ENCODE results near the gene TET2.
"Not testable (repeated sequence)": the region's sequence is repeated elsewhere in the genome, so short reads cannot be mapped to it uniquely, and the experiment has no call there.

The TET2 gene

GRCh38 chr4:105281124-105281415 lies 134.4 kb downstream of the TET2 start:
- Histone ChIP-seq H3K27me3 (ENCODE audit: control insufficient read depth, insufficient read depth, low read length) (no peaks in the 10 kb centered on the region), H3K4me3 (ENCODE audit: low read length) (no peak overlapping the region), H3K4me1 (ENCODE audit: control insufficient read depth, insufficient read depth, low read length) (no peaks in the 10 kb centered on the region), H3K36me3 (ENCODE audit: control insufficient read depth, insufficient read depth, low read length) (peaks cover 5% of the 10 kb centered on the region), H3K9me3 (ENCODE audit: control insufficient read depth, low read length) (no peaks in the 10 kb centered on the region), H3K9ac (ENCODE audit: low read length) (no peak overlapping the region)

GRCh38 chr4:105282489-105282888 lies 135.8 kb downstream of the TET2 start:
- Histone ChIP-seq H3K36me3 (ENCODE audit: control insufficient read depth, insufficient read depth, low read length) (peaks cover under 1% of the 10 kb centered on the region), H3K27me3 (ENCODE audit: control insufficient read depth, insufficient read depth, low read length) (no peaks in the 10 kb centered on the region), H3K9ac (ENCODE audit: low read length) (no peak overlapping the region)

GRCh38 chr4:105283501-105283900 lies 136.8 kb downstream of the TET2 start:
- H3K27me3 ChIP-seq (ENCODE audit: control insufficient read depth, insufficient read depth, low read length): no peaks in the 10 kb centered on the region
- H3K4me1 ChIP-seq (ENCODE audit: control insufficient read depth, insufficient read depth, low read length): no peaks in the 10 kb centered on the region
- H3K4me3 ChIP-seq (ENCODE audit: low read length): no peak overlapping the region
- no peaks in the 10 kb centered on the region for H3K9me3 ChIP-seq (ENCODE audit: control insufficient read depth, low read length)
- no peaks in the 10 kb centered on the region for H3K36me3 ChIP-seq (ENCODE audit: control insufficient read depth, insufficient read depth, low read length)
- H3K9ac ChIP-seq (ENCODE audit: low read length): no peak overlapping the region

More at GRCh38 chr4:105282489-105282888, 135.8 kb downstream of the TET2 start:
- no peaks in the 10 kb centered on the region for H3K9me3 ChIP-seq (ENCODE audit: control insufficient read depth, low read length)
- H3K4me1 ChIP-seq (ENCODE audit: control insufficient read depth, insufficient read depth, low read length): no peaks in the 10 kb centered on the region
- H3K4me3 ChIP-seq (ENCODE audit: low read length): no peak overlapping the region

GRCh38 chr4:105288121-105288520 lies 141.4 kb downstream of the TET2 start:
- no peaks in the 10 kb centered on the region for H3K9me3 ChIP-seq (ENCODE audit: control insufficient read depth, low read length)
- no peaks in the 10 kb centered on the region for H3K4me1 ChIP-seq (ENCODE audit: control insufficient read depth, insufficient read depth, low read length)
- H3K27me3 ChIP-seq (ENCODE audit: control insufficient read depth, insufficient read depth, low read length): no peaks in the 10 kb centered on the region
- no peak overlapping the region for H3K9ac ChIP-seq (ENCODE audit: low read length)
- H3K36me3 ChIP-seq (ENCODE audit: control insufficient read depth, insufficient read depth, low read length): no peaks in the 10 kb centered on the region
- no peak overlapping the region for H3K4me3 ChIP-seq (ENCODE audit: low read length)

GRCh38 chr4:105291925-105292324 lies 145.2 kb downstream of the TET2 start:
- Histone ChIP-seq H3K36me3 (ENCODE audit: control insufficient read depth, insufficient read depth, low read length) (no peaks in the 10 kb centered on the region), H3K4me3 (ENCODE audit: low read length) (no peak overlapping the region), H3K9ac (ENCODE audit: low read length) (no peak overlapping the region), H3K9me3 (ENCODE audit: control insufficient read depth, low read length) (no peaks in the 10 kb centered on the region), H3K27me3 (ENCODE audit: control insufficient read depth, insufficient read depth, low read length) (no peaks in the 10 kb centered on the region), H3K4me1 (ENCODE audit: control insufficient read depth, insufficient read depth, low read length) (no peaks in the 10 kb centered on the region)

GRCh38 chr4:105293360-105293759 lies 146.7 kb downstream of the TET2 start:
- H3K9me3 ChIP-seq (ENCODE audit: control insufficient read depth, low read length): no peaks in the 10 kb centered on the region
- H3K27me3 ChIP-seq (ENCODE audit: control insufficient read depth, insufficient read depth, low read length): no peaks in the 10 kb centered on the region
- H3K9ac ChIP-seq (ENCODE audit: low read length): no peak overlapping the region
- no peaks in the 10 kb centered on the region for H3K36me3 ChIP-seq (ENCODE audit: control insufficient read depth, insufficient read depth, low read length)
- H3K4me3 ChIP-seq (ENCODE audit: low read length): no peak overlapping the region
- H3K4me1 ChIP-seq (ENCODE audit: control insufficient read depth, insufficient read depth, low read length): no peaks in the 10 kb centered on the region

GRCh38 chr4:105296672-105297071 lies 150.0 kb downstream of the TET2 start:
- Histone ChIP-seq H3K4me3 (ENCODE audit: low read length) (no peak overlapping the region), H3K9ac (ENCODE audit: low read length) (no peak overlapping the region), H3K36me3 (ENCODE audit: control insufficient read depth, insufficient read depth, low read length) (no peaks in the 10 kb centered on the region), H3K9me3 (ENCODE audit: control insufficient read depth, low read length) (no peaks in the 10 kb centered on the region), H3K4me1 (ENCODE audit: control insufficient read depth, insufficient read depth, low read length) (no peaks in the 10 kb centered on the region), H3K27me3 (ENCODE audit: control insufficient read depth, insufficient read depth, low read length) (no peaks in the 10 kb centered on the region)

- H3K4me1 ChIP-seq (ENCODE audit: control insufficient read depth, insufficient read depth, low read length); H3K36me3 ChIP-seq (ENCODE audit: control insufficient read depth, insufficient read depth, low read length); H3K27me3 ChIP-seq (ENCODE audit: control insufficient read depth, insufficient read depth, low read length); H3K9me3 ChIP-seq (ENCODE audit: control insufficient read depth, low read length); H3K9ac ChIP-seq (ENCODE audit: low read length); H3K4me3 ChIP-seq (ENCODE audit: low read length): not testable (repeated sequence)
These were observed 152.4 kb downstream of the TET2 start for GRCh38 chr4:105299027-105299426.

GRCh38 chr4:105304085-105304484 lies 157.4 kb downstream of the TET2 start:
- Histone ChIP-seq H3K4me3 (ENCODE audit: low read length) (no peak overlapping the region), H3K36me3 (ENCODE audit: control insufficient read depth, insufficient read depth, low read length) (no peaks in the 10 kb centered on the region), H3K9ac (ENCODE audit: low read length) (no peak overlapping the region), H3K4me1 (ENCODE audit: control insufficient read depth, insufficient read depth, low read length) (no peaks in the 10 kb centered on the region), H3K27me3 (ENCODE audit: control insufficient read depth, insufficient read depth, low read length) (no peaks in the 10 kb centered on the region), H3K9me3 (ENCODE audit: control insufficient read depth, low read length) (no peaks in the 10 kb centered on the region)

- no peak overlapping the region for H3K9ac ChIP-seq (ENCODE audit: low read length)
- no peaks in the 10 kb centered on the region for H3K27me3 ChIP-seq (ENCODE audit: control insufficient read depth, insufficient read depth, low read length)
- no peaks in the 10 kb centered on the region for H3K4me1 ChIP-seq (ENCODE audit: control insufficient read depth, insufficient read depth, low read length)
- H3K36me3 ChIP-seq (ENCODE audit: control insufficient read depth, insufficient read depth, low read length): no peaks in the 10 kb centered on the region
- no peak overlapping the region for H3K4me3 ChIP-seq (ENCODE audit: low read length)
- no peaks in the 10 kb centered on the region for H3K9me3 ChIP-seq (ENCODE audit: control insufficient read depth, low read length)
These were observed 158.6 kb downstream of the TET2 start for GRCh38 chr4:105305019-105305836.

- H3K9ac ChIP-seq (ENCODE audit: low read length): no peak overlapping the region
- H3K9me3 ChIP-seq (ENCODE audit: control insufficient read depth, low read length): no peaks in the 10 kb centered on the region
- no peaks in the 10 kb centered on the region for H3K27me3 ChIP-seq (ENCODE audit: control insufficient read depth, insufficient read depth, low read length)
- no peak overlapping the region for H3K4me3 ChIP-seq (ENCODE audit: low read length)
- no peaks in the 10 kb centered on the region for H3K4me1 ChIP-seq (ENCODE audit: control insufficient read depth, insufficient read depth, low read length)
- no peaks in the 10 kb centered on the region for H3K36me3 ChIP-seq (ENCODE audit: control insufficient read depth, insufficient read depth, low read length)
These were observed 159.6 kb downstream of the TET2 start for GRCh38 chr4:105306158-105306781.

GRCh38 chr4:105306820-105307219 lies 160.1 kb downstream of the TET2 start:
- no peak overlapping the region for H3K9ac ChIP-seq (ENCODE audit: low read length)
- H3K36me3 ChIP-seq (ENCODE audit: control insufficient read depth, insufficient read depth, low read length): no peaks in the 10 kb centered on the region
- H3K9me3 ChIP-seq (ENCODE audit: control insufficient read depth, low read length): no peaks in the 10 kb centered on the region
- no peaks in the 10 kb centered on the region for H3K27me3 ChIP-seq (ENCODE audit: control insufficient read depth, insufficient read depth, low read length)
- no peak overlapping the region for H3K4me3 ChIP-seq (ENCODE audit: low read length)
- no peaks in the 10 kb centered on the region for H3K4me1 ChIP-seq (ENCODE audit: control insufficient read depth, insufficient read depth, low read length)

All from mucosa of stomach (tissue), 1 donor.